Measurements from ENCODE around the gene NAA15.
"Not testable (repeated sequence)": the region's sequence is repeated elsewhere in the genome, so short reads cannot be mapped to it uniquely, and the experiment has no call there.

The NAA15 gene

GRCh38 chr4:139438141-139438540 is 136.8 kb downstream of the NAA15 start:
- in situ Hi-C loops (cut with MboI; ENCODE audit: low sequenced_read_pairs, unreplicated experiment): no loop called here
- no peak for TF ChIP-seq CTCF (IDR thresholded peaks at IDR 0.05; ENCODE audit: borderline replicate concordance, control extremely low read depth, extremely low read depth, insufficient read depth, missing control alignments)
- no peak for DNase-seq (ENCODE audit: low spot score)

- no peak for TF ChIP-seq CTCF (IDR thresholded peaks at IDR 0.05; ENCODE audit: borderline replicate concordance, control extremely low read depth, extremely low read depth, insufficient read depth, missing control alignments)
- DNase-seq (ENCODE audit: low spot score): no peak
- in situ Hi-C loops (cut with MboI; ENCODE audit: low sequenced_read_pairs, unreplicated experiment): no loop called here
Observed at GRCh38 chr4:139441029-139441428, 139.7 kb downstream of the NAA15 start.

GRCh38 chr4:139443661-139444060 is 142.4 kb downstream of the NAA15 start:
- in situ Hi-C loops (cut with MboI; ENCODE audit: low sequenced_read_pairs, unreplicated experiment): no loop called here
- no peak for DNase-seq (ENCODE audit: low spot score)
- TF ChIP-seq CTCF (IDR thresholded peaks at IDR 0.05; ENCODE audit: borderline replicate concordance, control extremely low read depth, extremely low read depth, insufficient read depth, missing control alignments): no peak

GRCh38 chr4:139444881-139445280 is 143.6 kb downstream of the NAA15 start:
- in situ Hi-C loops (cut with MboI; ENCODE audit: low sequenced_read_pairs, unreplicated experiment); DNase-seq (ENCODE audit: low spot score): not testable (repeated sequence)

GRCh38 chr4:139447078-139447477 is 145.8 kb downstream of the NAA15 start:
- DNase-seq (ENCODE audit: low spot score); in situ Hi-C loops (cut with MboI; ENCODE audit: low sequenced_read_pairs, unreplicated experiment): not testable (repeated sequence)

- TF ChIP-seq CTCF (IDR thresholded peaks at IDR 0.05; ENCODE audit: borderline replicate concordance, control extremely low read depth, extremely low read depth, insufficient read depth, missing control alignments): no peak
- in situ Hi-C loops (cut with MboI; ENCODE audit: low sequenced_read_pairs, unreplicated experiment): no loop called here
- DNase-seq (ENCODE audit: low spot score): no peak
Observed at GRCh38 chr4:139450586-139450985, 149.3 kb downstream of the NAA15 start.

- no peak for TF ChIP-seq CTCF (IDR thresholded peaks at IDR 0.05; ENCODE audit: borderline replicate concordance, control extremely low read depth, extremely low read depth, insufficient read depth, missing control alignments)
- DNase-seq (ENCODE audit: low spot score): no peak
- in situ Hi-C loops (cut with MboI; ENCODE audit: low sequenced_read_pairs, unreplicated experiment): no loop called here
Observed at GRCh38 chr4:139451997-139452396, 150.7 kb downstream of the NAA15 start.

- DNase-seq (ENCODE audit: low spot score): peak; percentile 71
- in situ Hi-C loops (cut with MboI; ENCODE audit: low sequenced_read_pairs, unreplicated experiment): no loop called here
- no peak for TF ChIP-seq CTCF (IDR thresholded peaks at IDR 0.05; ENCODE audit: borderline replicate concordance, control extremely low read depth, extremely low read depth, insufficient read depth, missing control alignments)
Observed at GRCh38 chr4:139453041-139453370, 151.7 kb downstream of the NAA15 start.
